NB4 (cell line): ENCODE data around the gene GALNT13.

Experiments
- DNase-seq: peaks from one replicate; pipeline ENCODE4 v3.0.0; 2010; ENCODE audit warnings: low read depth
- H3K4me3 ChIP-seq: one replicate; pipeline ENCODE4 v1.5.1; 2011; ENCODE audit warnings: mild to moderate bottlenecking, low read depth, low read length, moderate library complexity
- MAX ChIP-seq: IDR thresholded peaks from 2 replicates; pipeline ENCODE4 v1.6.1; 2011; ENCODE audit warnings: low read depth, low read length
- MYC ChIP-seq: IDR thresholded peaks from 2 replicates; pipeline ENCODE4 v1.6.1; 2011; ENCODE audit warnings: low read depth, low read length
- POLR2A ChIP-seq: IDR thresholded peaks from 2 replicates; pipeline ENCODE4 v1.6.1; 2011; ENCODE audit warnings: mild to moderate bottlenecking; ENCODE audit not compliant: insufficient read length; ENCODE audit errors: extremely low read depth
- TF ChIP-seq, protein P1 (sequence below): IDR thresholded peaks from one replicate; pipeline ENCODE4 v1.5.1; 2012; ENCODE audit warnings: low read depth, low read length

Gene GALNT13

GRCh38 chr2:153871231-153872221, at the start of gene GALNT13:
GALNT13 (plus strand) TSS chr2:153871922.
- H3K4me3 ChIP-seq: no peak within 1 kb of the TSS
- no peak for DNase-seq
- TF ChIP-seq, protein P1, sequence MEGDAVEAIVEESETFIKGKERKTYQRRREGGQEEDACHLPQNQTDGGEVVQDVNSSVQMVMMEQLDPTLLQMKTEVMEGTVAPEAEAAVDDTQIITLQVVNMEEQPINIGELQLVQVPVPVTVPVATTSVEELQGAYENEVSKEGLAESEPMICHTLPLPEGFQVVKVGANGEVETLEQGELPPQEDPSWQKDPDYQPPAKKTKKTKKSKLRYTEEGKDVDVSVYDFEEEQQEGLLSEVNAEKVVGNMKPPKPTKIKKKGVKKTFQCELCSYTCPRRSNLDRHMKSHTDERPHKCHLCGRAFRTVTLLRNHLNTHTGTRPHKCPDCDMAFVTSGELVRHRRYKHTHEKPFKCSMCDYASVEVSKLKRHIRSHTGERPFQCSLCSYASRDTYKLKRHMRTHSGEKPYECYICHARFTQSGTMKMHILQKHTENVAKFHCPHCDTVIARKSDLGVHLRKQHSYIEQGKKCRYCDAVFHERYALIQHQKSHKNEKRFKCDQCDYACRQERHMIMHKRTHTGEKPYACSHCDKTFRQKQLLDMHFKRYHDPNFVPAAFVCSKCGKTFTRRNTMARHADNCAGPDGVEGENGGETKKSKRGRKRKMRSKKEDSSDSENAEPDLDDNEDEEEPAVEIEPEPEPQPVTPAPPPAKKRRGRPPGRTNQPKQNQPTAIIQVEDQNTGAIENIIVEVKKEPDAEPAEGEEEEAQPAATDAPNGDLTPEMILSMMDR: no peak
- no peak for TF ChIP-seq POLR2A

DNA sequence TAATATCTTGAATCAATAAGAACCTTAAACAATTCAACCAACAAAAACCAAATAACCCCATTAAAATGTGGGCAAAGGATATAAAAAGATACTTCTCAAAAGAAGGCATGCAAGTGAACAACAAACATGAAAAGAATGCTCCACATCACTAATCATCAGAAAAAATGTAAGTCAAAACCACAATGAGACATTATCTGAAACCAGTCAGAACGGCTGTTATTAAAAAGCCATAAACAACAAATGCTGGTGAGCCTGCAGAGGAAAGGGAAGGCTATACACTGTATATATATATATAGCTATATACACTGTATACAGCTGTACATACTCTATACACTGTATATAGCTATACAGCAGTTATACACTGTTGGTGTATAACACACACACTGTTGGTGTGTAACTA, 47.8 kb upstream of the GALNT13 start:
- DNase-seq: no peak

DNA sequence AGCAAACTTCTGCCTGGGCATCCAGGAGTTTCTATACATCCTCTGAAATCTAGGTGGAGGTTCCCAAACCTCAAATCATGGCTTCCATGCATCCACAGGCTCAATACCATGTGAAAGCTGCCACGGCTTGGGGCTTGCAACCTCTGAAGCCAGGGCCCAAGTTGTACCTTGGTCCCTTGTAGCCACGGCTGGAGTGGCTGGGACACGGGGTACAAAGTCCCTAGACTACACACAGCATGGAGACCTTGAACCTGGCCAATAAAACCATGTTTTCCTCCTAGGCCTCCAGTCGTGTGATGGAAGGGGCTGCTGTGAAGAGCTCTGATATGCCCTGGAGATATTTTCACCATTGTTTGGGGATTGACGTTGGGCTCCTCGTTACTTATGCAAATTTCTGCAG, 43.4 kb upstream of the GALNT13 start:
- no peak for DNase-seq

More for the DNA sequence above, 47.8 kb upstream of the GALNT13 start:
- TF ChIP-seq, protein P1: no peak
- TF ChIP-seq MAX (no peak), MYC (no peak), POLR2A (no peak)
- H3K4me3 ChIP-seq: no peak overlapping the region

DNA sequence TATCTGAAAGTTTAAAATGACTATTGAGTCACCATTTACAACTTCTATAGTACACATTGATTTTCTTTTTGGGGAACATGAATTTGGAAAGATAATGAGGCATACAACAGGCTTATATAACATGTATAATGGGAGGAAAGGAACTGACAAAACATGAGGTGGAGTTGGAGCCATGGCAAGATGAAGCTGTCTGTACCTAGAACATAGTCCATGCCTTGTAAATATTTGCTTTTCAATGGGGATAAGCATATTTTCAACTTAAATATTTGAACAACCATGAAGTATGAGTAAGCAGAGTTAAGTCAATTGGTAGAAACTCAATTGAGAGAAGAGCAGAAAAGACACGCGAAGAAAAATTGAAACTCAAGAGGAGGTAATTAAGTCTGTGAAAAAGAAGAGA, 37.1 kb upstream of the GALNT13 start:
- TF ChIP-seq POLR2A (no peak), MYC (no peak), MAX (no peak)
- TF ChIP-seq, protein P1: no peak
- no peak overlapping the region for H3K4me3 ChIP-seq
- no peak for DNase-seq

More for the DNA sequence above, 43.4 kb upstream of the GALNT13 start:
- no peak for TF ChIP-seq MYC
- TF ChIP-seq POLR2A: no peak
- TF ChIP-seq MAX: no peak
- TF ChIP-seq, protein P1: no peak
- no peak overlapping the region for H3K4me3 ChIP-seq

- H3K4me3 ChIP-seq: no peak overlapping the region
- TF ChIP-seq, protein P1: no peak
- no peak for DNase-seq
These were observed 13.5 kb upstream of the GALNT13 start for GRCh38 chr2:153858250-153858649.

DNA sequence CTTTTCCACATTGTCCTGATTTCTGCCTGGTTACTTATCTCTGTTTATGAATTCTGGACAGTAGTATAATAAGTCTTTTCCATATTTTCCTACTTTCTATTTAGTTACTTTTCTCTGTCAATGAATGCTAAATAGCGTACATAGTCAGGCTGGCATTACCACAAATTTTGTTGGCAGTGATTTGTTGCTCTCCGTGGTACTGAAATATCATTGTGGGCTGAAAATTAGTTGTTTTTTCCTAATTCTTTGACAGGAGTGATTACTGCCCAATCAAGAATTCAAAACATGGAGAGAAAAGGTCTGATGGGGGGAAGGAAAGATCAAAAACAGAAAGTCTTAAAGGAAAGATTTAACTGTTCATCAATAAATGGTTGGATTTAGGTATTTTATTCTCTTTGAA, 7.7 kb upstream of the GALNT13 start:
- no peak overlapping the region for H3K4me3 ChIP-seq
- no peak for DNase-seq
- no peak for TF ChIP-seq MYC
- no peak for TF ChIP-seq POLR2A
- no peak for TF ChIP-seq MAX
- TF ChIP-seq, protein P1: no peak
